Hematopoietic multipotent progenitor cell (in vitro differentiated cells): ENCODE data around the gene KLHL2. TPM values are rescaled to one million over a fixed set of nuclear protein-coding genes. Genes with fewer than 3 reads are reported as not detected.
"Not testable (repeated sequence)": the region's sequence is repeated elsewhere in the genome, so short reads cannot be mapped to it uniquely, and the experiment has no call there.

Experiments
- DNase-seq, 3 donors: peaks; one replicate each; pipeline ENCODE4 v3.0.0-alpha.2; 2011 to 2015; ENCODE audit warnings: low read depth in 2 of 3, low spot score in 2 of 3
- total RNA-seq: library from RNA; depleted of rRNA; stranded (reverse); fragments of >200 nt; gene quantifications from one replicate; pipeline ENCODE4 v1.2.3, GENCODE V29; 2012

Gene KLHL2
- total RNA-seq, 1 donor = 5.4 TPM

- no peak for DNase-seq
Measured at GRCh38 chr4:165199286-165199685, 8.1 kb upstream of the KLHL2 start.

- no peak for DNase-seq
Measured at GRCh38 chr4:165199722-165200121, 7.6 kb upstream of the KLHL2 start.

- no peak for DNase-seq
Measured at GRCh38 chr4:165201806-165202205, 5.6 kb upstream of the KLHL2 start.

- DNase-seq = no peak
Measured at GRCh38 chr4:165203541-165204461, 3.6 kb upstream of the KLHL2 start.

- peak in 1 of 3 donors; percentile 31 for DNase-seq
Measured at GRCh38 chr4:165204462-165204830, 2.9 kb upstream of the KLHL2 start.

- peak in 1 of 3 donors; percentile 37 for DNase-seq
Measured at GRCh38 chr4:165207016-165207430, 338 bp upstream of the KLHL2 start.

- DNase-seq = peak in 1 of 3 donors; percentile 39
Measured at GRCh38 chr4:165208221-165208652, 876 bp downstream of the KLHL2 start.

GRCh38 chr4:165208741-165209388 is 1.5 kb downstream of the KLHL2 start:
- peak in 1 of 3 donors; percentile 3 for DNase-seq

- no peak for DNase-seq
Measured at GRCh38 chr4:165209796-165210195, 2.4 kb downstream of the KLHL2 start.

GRCh38 chr4:165210566-165210965 is 3.2 kb downstream of the KLHL2 start:
- DNase-seq = no peak

GRCh38 chr4:165212647-165213046 is 5.3 kb downstream of the KLHL2 start:
- DNase-seq = not testable (repeated sequence)

GRCh38 chr4:165213404-165213803 is 6.0 kb downstream of the KLHL2 start:
- not testable (repeated sequence) for DNase-seq

- DNase-seq = not testable (repeated sequence)
Measured at GRCh38 chr4:165213991-165214709, 6.8 kb downstream of the KLHL2 start.

GRCh38 chr4:165215034-165215751 is 7.8 kb downstream of the KLHL2 start:
- DNase-seq = not testable (repeated sequence)

GRCh38 chr4:165215761-165216487 is 8.6 kb downstream of the KLHL2 start:
- not testable (repeated sequence) for DNase-seq

- DNase-seq = no peak
Measured at GRCh38 chr4:165217325-165217724, 10.0 kb downstream of the KLHL2 start.

- DNase-seq = not testable (repeated sequence)
Measured at GRCh38 chr4:165221306-165221705, 13.9 kb downstream of the KLHL2 start.

- not testable (repeated sequence) for DNase-seq
Measured at GRCh38 chr4:165221993-165222650, 14.8 kb downstream of the KLHL2 start.

GRCh38 chr4:165222651-165222994 is 15.3 kb downstream of the KLHL2 start:
- DNase-seq = peak in 1 of 3 donors; percentile 27
